GM12874 (cell line): ENCODE measurements around the gene DOCK9.

Source experiments
- TF ChIP-seq, protein P1 (sequence below): IDR thresholded peaks from 2 replicates; pipeline ENCODE4 v1.5.1; 2011; ENCODE audit warnings: low read depth, mild to moderate bottlenecking, control low read depth, low read length, moderate library complexity; ENCODE audit not compliant: insufficient read depth

The DOCK9 gene

DNA sequence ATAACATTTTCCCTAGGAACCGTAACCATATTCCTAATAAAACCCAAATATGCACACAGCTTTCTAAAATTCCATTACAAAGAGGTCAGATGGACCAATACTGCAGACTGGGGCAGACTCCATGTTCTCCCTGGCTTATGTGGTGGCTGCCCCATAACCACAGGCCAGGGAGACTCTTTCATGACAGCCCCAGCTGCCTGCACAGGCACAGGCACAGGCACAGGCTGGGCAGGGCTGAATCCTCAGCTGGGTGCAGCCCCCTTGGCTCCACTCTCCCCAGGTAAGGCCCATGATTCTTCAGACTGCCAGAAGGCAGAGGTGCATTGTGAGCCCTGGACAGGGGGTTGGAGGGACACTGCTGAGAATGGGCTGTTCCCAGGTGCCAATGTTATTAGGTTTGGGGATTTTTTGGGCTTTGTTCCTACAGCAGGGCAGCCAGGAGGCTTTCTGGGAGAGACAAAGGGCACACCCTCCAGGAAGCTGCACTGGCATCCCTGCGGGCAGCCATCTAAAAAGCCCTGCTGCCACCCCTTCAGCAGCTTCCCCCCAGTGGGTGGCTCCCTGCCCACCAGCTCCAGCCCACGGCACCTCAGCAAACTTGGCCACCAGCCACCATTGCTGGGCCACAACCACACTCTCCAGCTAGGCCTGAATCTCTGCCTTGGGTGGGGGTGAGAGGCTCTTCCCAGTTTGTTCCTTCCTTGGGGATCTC, 20.0 kb downstream of the DOCK9 start:
- TF ChIP-seq, protein P1, sequence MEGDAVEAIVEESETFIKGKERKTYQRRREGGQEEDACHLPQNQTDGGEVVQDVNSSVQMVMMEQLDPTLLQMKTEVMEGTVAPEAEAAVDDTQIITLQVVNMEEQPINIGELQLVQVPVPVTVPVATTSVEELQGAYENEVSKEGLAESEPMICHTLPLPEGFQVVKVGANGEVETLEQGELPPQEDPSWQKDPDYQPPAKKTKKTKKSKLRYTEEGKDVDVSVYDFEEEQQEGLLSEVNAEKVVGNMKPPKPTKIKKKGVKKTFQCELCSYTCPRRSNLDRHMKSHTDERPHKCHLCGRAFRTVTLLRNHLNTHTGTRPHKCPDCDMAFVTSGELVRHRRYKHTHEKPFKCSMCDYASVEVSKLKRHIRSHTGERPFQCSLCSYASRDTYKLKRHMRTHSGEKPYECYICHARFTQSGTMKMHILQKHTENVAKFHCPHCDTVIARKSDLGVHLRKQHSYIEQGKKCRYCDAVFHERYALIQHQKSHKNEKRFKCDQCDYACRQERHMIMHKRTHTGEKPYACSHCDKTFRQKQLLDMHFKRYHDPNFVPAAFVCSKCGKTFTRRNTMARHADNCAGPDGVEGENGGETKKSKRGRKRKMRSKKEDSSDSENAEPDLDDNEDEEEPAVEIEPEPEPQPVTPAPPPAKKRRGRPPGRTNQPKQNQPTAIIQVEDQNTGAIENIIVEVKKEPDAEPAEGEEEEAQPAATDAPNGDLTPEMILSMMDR: no peak

- TF ChIP-seq, protein P1: no peak
Measured at GRCh38 chr13:98955336-98955735, 22.5 kb downstream of the DOCK9 start.

DNA sequence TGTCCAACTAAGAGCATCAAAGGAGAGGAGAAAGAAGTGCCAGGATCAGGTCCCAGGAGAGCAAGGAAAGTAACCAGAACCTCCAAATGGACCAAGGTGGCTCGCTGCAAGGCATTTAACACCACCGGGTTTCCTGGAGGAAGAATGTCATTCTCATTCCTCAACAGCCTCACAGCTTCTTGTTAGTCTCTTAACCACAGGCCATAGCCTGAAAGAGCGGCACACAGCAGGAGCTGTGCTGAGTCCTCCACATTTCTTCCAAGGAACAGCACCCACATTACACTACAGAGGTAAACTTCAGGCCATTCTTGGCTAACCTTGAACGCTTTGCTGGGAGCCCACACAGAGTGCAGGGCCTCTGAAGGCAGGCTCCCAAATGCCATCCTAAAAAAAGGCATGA, 23.6 kb downstream of the DOCK9 start:
- TF ChIP-seq, protein P1: no peak

- TF ChIP-seq, protein P1: no peak
Measured at GRCh38 chr13:98951266-98951665, 26.6 kb downstream of the DOCK9 start.

- TF ChIP-seq, protein P1: no peak
Measured at GRCh38 chr13:98950705-98951104, 27.2 kb downstream of the DOCK9 start.

- TF ChIP-seq, protein P1: no peak
Measured at GRCh38 chr13:98947925-98948324, 29.9 kb downstream of the DOCK9 start.

DNA sequence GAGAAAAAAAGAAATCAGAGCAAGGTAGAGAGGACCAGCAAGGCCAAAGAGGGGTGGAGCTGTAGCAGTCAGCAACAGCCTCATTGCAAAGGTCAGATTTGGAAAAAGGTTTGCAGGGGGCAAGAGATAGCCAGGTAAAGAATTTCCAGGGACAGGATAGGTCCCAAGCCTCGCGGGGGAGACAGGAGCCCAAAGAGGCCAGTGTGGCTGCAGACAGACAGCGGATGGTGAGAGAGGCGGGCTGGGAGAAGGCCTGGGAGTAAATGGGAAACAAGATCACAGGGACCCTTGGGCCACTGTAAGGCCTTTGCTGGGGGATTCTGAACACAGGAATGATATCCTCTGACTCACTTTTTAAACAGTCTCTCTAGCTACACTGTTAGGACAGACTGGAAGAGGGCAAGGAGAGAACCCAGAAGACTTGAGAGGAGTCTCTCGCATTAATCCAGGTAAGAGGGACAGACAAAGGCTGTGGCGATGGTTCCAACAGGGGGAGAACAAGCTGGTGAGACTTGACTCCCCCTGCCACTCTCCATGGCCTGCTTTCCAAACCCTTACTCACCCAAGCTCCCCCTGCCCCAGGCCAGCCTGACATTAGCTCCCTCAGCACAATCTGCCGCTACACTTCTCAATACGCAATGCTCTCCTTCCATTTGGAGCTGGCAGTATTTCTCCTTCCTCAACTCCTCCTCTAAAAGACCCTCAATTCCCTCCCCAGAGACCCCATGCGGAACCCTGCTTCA, 31.8 kb downstream of the DOCK9 start:
- TF ChIP-seq, protein P1: no peak
